ENCODE data around the gene PBX1.

The PBX1 gene

DNA sequence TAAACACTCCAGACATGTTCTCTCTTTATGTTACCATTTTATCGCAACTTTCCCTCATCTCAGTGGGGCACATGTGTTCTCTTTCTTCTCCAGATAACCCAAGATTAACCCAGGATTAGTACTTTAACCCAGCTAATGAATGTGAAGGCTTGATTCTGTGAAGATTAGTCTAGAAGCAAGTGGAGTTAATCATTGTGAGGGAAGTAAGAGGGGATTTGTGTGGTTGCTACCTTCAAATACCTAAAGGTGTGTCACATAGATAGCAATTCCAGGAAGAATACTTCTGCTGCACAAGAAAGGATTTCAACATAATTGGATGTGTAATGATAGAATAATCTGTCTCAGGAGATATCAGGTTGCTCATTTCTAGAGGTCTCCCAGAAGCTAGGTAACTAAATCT lies 327.1 kb downstream of the PBX1 start:
- no peak for DNase-seq

GRCh38 chr1:164891615-164892014 lies 332.6 kb downstream of the PBX1 start:
- DNase-seq, result no peak

GRCh38 chr1:164895026-164895912 lies 336.3 kb downstream of the PBX1 start:
- DNase-seq, result no peak

DNA sequence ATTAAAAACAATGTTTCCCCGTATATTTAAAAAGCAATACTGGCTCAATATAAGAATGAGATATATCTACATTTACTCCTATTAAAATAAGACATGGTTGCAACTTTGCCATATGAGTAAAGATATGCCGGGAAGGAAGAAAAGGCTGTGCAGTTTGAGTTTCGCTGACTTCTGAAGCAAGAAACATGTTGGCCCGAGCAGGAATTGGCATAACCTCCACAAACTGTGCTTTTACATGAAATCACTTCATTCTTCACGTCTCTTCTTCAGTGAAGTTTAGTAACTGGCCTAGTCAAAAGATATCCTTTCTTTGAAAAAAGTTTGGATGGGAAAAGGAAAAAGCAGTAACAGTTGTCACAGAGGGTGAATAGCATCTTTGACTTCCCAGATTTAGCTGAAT lies 342.0 kb downstream of the PBX1 start:
- no peak for DNase-seq
